HG02870 (cell line): Measurements from ENCODE around the gene MAP1LC3A.
"Not testable (repeated sequence)": the region's sequence is repeated elsewhere in the genome, so short reads cannot be mapped to it uniquely, and the experiment has no call there.

Source experiments
- ATAC-seq: cut with Tn5 transposase; IDR thresholded peaks from one replicate; pipeline ENCODE4 v1.9.1; 2021; ENCODE audit warnings: mild to moderate bottlenecking, moderate library complexity; ENCODE audit not compliant: unreplicated experiment

The MAP1LC3A gene

GRCh38 chr20:34558320-34559218 lies at the start of gene MAP1LC3A:
MAP1LC3A (plus strand) TSS chr20:34558718; CDS start chr20:34558869, 151 bp downstream.
- no peak for ATAC-seq

GRCh38 chr20:34510575-34510974 lies 47.9 kb upstream of the MAP1LC3A start:
- ATAC-seq, result no peak

GRCh38 chr20:34511891-34512265 lies 46.6 kb upstream of the MAP1LC3A start:
- no peak for ATAC-seq

- no peak for ATAC-seq
Measured at GRCh38 chr20:34512266-34512954, 46.1 kb upstream of the MAP1LC3A start.

- no peak for ATAC-seq
Measured at GRCh38 chr20:34512955-34513419, 45.5 kb upstream of the MAP1LC3A start.

- not testable (repeated sequence) for ATAC-seq
Measured at GRCh38 chr20:34514034-34514433, 44.5 kb upstream of the MAP1LC3A start.

- no peak for ATAC-seq
Measured at GRCh38 chr20:34514897-34515483, 43.5 kb upstream of the MAP1LC3A start.

GRCh38 chr20:34515484-34516246 lies 42.9 kb upstream of the MAP1LC3A start:
- peak; percentile 48 for ATAC-seq

- peak; percentile 63 for ATAC-seq
Measured at GRCh38 chr20:34516247-34517113, 42.0 kb upstream of the MAP1LC3A start, which contains the start of gene DYNLRB1. DYNLRB1 (plus strand) TSS chr20:34516422; CDS start chr20:34516459, 37 bp downstream.

- ATAC-seq, result no peak
Measured at GRCh38 chr20:34517114-34517505, 41.4 kb upstream of the MAP1LC3A start.

GRCh38 chr20:34518863-34519262 lies 39.7 kb upstream of the MAP1LC3A start:
- not testable (repeated sequence) for ATAC-seq

GRCh38 chr20:34519841-34520240 lies 38.7 kb upstream of the MAP1LC3A start:
- ATAC-seq, result not testable (repeated sequence)

- no peak for ATAC-seq
Measured at GRCh38 chr20:34522969-34523871, 35.3 kb upstream of the MAP1LC3A start.

GRCh38 chr20:34524426-34524825 lies 34.1 kb upstream of the MAP1LC3A start:
- ATAC-seq, result no peak

GRCh38 chr20:34525342-34525708 lies 33.2 kb upstream of the MAP1LC3A start:
- no peak for ATAC-seq

- ATAC-seq, result no peak
Measured at GRCh38 chr20:34525709-34526416, 32.7 kb upstream of the MAP1LC3A start.

GRCh38 chr20:34526466-34526865 lies 32.1 kb upstream of the MAP1LC3A start:
- no peak for ATAC-seq

GRCh38 chr20:34527016-34527415 lies 31.5 kb upstream of the MAP1LC3A start:
- no peak for ATAC-seq
